DND-41 (cell line): ENCODE results near the gene CLMN.

ENCODE experiments used
- EZH2 ChIP-seq: IDR thresholded peaks from 3 replicates; pipeline ENCODE4 v1.6.1; 2012; ENCODE audit warnings: borderline replicate concordance, low read depth, mild to moderate bottlenecking, moderate library complexity, low read length, inconsistent platforms; ENCODE audit not compliant: severe bottlenecking
- TF ChIP-seq, protein P1 (sequence below): IDR thresholded peaks from 2 replicates; pipeline ENCODE4 v1.5.1; 2012; ENCODE audit warnings: borderline replicate concordance, low read length, moderate library complexity, mild to moderate bottlenecking; ENCODE audit not compliant: poor library complexity, severe bottlenecking; ENCODE audit errors: extremely low read depth

GRCh38 chr14:95258156-95258555 lies 61.6 kb downstream of the CLMN start:
- TF ChIP-seq, protein P1, sequence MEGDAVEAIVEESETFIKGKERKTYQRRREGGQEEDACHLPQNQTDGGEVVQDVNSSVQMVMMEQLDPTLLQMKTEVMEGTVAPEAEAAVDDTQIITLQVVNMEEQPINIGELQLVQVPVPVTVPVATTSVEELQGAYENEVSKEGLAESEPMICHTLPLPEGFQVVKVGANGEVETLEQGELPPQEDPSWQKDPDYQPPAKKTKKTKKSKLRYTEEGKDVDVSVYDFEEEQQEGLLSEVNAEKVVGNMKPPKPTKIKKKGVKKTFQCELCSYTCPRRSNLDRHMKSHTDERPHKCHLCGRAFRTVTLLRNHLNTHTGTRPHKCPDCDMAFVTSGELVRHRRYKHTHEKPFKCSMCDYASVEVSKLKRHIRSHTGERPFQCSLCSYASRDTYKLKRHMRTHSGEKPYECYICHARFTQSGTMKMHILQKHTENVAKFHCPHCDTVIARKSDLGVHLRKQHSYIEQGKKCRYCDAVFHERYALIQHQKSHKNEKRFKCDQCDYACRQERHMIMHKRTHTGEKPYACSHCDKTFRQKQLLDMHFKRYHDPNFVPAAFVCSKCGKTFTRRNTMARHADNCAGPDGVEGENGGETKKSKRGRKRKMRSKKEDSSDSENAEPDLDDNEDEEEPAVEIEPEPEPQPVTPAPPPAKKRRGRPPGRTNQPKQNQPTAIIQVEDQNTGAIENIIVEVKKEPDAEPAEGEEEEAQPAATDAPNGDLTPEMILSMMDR: no peak
- TF ChIP-seq EZH2: no peak
